Adipocyte (in vitro differentiated cells): ENCODE measurements around the gene MRPS34.
A peak's percentile ranks its signal among the peaks of the same experiment; 100 is the strongest.

Experiments used
- DNase-seq: peaks from one replicate; pipeline ENCODE4 v3.0.0-alpha.2; 2015; ENCODE audit warnings: low read depth
- H3K27me3 ChIP-seq: replicated peaks from 2 replicates; pipeline ENCODE4 v1.7.0; 2013; ENCODE audit warnings: mild to moderate bottlenecking, low read length, moderate library complexity; ENCODE audit not compliant: control insufficient read depth, insufficient read depth
- H3K36me3 ChIP-seq: 2 replicates; pipeline ENCODE4 v1.7.0; 2013; ENCODE audit warnings: low read length, mild to moderate bottlenecking, moderate library complexity; ENCODE audit not compliant: control insufficient read depth, insufficient read depth, severe bottlenecking
- H3K4me1 ChIP-seq: 2 replicates; pipeline ENCODE4 v1.7.0; 2013; ENCODE audit warnings: mild to moderate bottlenecking, low read length, moderate library complexity; ENCODE audit not compliant: control insufficient read depth, insufficient read depth
- H3K4me3 ChIP-seq: 2 replicates; pipeline ENCODE4 v1.7.0; 2013; ENCODE audit warnings: mild to moderate bottlenecking, low read length, moderate library complexity
- H3K9ac ChIP-seq: 2 replicates; pipeline ENCODE4 v1.7.0; 2013; ENCODE audit warnings: mild to moderate bottlenecking, low read length, moderate library complexity
- H3K9me3 ChIP-seq: 2 replicates; pipeline ENCODE4 v1.7.0; 2013; ENCODE audit warnings: mild to moderate bottlenecking, low read length, moderate library complexity; ENCODE audit not compliant: control insufficient read depth

MRPS34 gene

GRCh38 chr16:1771864-1772361 lies 1.0 kb downstream of the MRPS34 start:
- H3K4me3 ChIP-seq = peak overlapping the region; percentile 92
- peaks cover 27% of the 10 kb centered on the region for H3K4me1 ChIP-seq
- peaks cover 32% of the 10 kb centered on the region for H3K36me3 ChIP-seq
- no peak for DNase-seq
- H3K27me3 ChIP-seq = no peaks in the 10 kb centered on the region
- H3K9me3 ChIP-seq = no peaks in the 10 kb centered on the region
- peak overlapping the region; percentile 94 for H3K9ac ChIP-seq

GRCh38 chr16:1771188-1771863 lies 1.6 kb downstream of the MRPS34 start, which contains the start of gene NME3:
TSS of gene NME3 (minus strand) at chr16:1771543. CDS start at chr16:1771534, 9 bp downstream.
- peaks cover 30% of the 10 kb centered on the region for H3K36me3 ChIP-seq
- peak within 1 kb of the TSS; percentile 94 for H3K9ac ChIP-seq
- peak; percentile 84 for DNase-seq
- no peaks in the 10 kb centered on the region for H3K9me3 ChIP-seq
- H3K4me3 ChIP-seq = peak within 1 kb of the TSS; percentile 92
- no peaks in the 10 kb centered on the region for H3K27me3 ChIP-seq
- peaks cover 27% of the 10 kb centered on the region for H3K4me1 ChIP-seq

DNA sequence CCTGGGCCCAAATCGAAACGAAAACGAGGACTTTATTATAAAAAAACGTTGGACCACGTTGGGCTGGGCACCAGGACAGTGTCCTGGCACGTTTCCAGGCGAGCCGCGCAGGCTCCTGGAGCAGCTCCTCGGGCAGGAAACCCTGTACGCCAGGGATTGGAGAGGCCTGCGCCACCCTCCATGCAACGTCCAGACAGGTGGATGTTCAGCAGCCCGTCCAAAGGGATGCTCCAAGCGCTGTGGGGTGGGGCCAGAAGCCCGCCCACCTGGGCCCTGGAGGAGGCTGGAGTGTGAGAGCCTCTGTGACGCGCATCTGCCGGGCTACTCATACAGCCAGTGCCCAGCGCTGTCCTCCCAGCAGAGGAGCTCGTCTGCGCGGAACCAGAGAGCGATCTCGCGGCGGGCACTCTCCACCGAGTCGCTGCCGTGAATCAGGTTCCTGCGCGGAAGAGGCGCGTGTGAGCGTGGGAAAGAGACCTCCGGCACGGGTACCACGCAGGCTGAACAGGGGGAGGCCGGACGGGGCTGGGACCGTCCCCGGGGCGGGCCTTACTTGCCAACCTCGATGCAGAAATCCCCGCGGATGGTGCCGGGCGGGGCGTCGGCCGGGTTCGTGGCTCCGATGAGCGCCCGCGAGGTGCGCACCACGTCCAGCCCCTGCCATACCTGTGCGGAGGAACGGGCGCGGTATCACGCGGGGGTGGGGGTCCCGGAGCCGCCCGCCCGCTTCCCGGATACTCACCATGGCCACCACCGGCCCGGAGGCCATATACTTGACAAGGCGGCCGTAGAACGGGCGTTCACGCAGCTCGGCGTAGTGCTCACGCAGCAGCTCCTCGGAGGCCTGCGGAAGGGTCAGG lies 2.4 kb downstream of the MRPS34 start:
- Histone ChIP-seq H3K4me3 (peak overlapping the region; percentile 92), H3K27me3 (no peaks in the 10 kb centered on the region), H3K9ac (peak overlapping the region; percentile 83), H3K9me3 (no peaks in the 10 kb centered on the region), H3K4me1 (peaks cover 27% of the 10 kb centered on the region), H3K36me3 (peaks cover 34% of the 10 kb centered on the region)
- no peak for DNase-seq

GRCh38 chr16:1769402-1770300 lies 3.3 kb downstream of the MRPS34 start:
- H3K27me3 ChIP-seq = no peaks in the 10 kb centered on the region
- no peaks in the 10 kb centered on the region for H3K9me3 ChIP-seq
- no peak for DNase-seq
- peaks cover 25% of the 10 kb centered on the region for H3K4me1 ChIP-seq
- H3K9ac ChIP-seq = peak overlapping the region; percentile 24
- H3K4me3 ChIP-seq = peak overlapping the region; percentile 92
- peaks cover 37% of the 10 kb centered on the region for H3K36me3 ChIP-seq

DNA sequence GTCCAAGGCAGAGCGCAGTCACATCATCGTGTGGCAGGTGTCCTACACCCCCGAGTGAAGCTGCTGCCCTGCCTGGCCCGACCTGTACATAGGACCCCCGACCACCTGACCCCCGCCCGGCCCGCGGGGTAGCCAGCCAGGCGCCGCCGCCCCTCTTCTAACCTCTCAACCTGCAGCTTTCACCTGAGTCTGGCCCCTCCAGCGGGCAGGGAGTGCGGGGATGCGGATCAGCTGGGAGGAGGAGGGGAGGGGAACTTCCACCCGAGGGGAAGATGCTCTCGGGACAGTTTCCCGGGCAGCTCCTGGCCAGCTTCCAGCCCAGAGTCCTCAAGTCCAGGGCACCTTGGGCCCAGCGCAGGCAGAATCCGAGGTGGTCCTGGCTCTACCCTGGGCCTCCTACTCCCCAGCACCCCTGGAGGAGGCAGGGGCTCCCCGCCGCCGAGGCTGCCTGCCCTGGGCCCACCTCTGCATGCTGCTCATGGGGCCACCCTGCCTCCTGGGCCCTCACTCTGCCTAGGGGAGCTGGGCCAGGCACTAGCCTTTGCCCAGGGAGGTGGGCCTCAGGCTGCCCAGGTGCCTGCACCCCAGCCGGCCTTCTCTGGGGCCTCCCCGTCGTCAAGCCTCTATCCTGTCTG lies 4.0 kb downstream of the MRPS34 start:
- Histone ChIP-seq H3K27me3 (no peaks in the 10 kb centered on the region), H3K4me1 (peaks cover 17% of the 10 kb centered on the region), H3K9me3 (no peaks in the 10 kb centered on the region), H3K4me3 (no peak overlapping the region), H3K36me3 (peaks cover 44% of the 10 kb centered on the region), H3K9ac (no peak overlapping the region)
- no peak for DNase-seq

GRCh38 chr16:1768061-1768766 lies 4.7 kb downstream of the MRPS34 start:
- Histone ChIP-seq H3K27me3 (no peaks in the 10 kb centered on the region), H3K9me3 (no peaks in the 10 kb centered on the region), H3K9ac (no peak overlapping the region), H3K4me1 (peaks cover 16% of the 10 kb centered on the region), H3K4me3 (no peak overlapping the region), H3K36me3 (peaks cover 47% of the 10 kb centered on the region)
- no peak for DNase-seq

GRCh38 chr16:1767116-1767994 lies 5.6 kb downstream of the MRPS34 start:
- Histone ChIP-seq H3K4me1 (peaks cover 15% of the 10 kb centered on the region), H3K9ac (no peak overlapping the region), H3K9me3 (no peaks in the 10 kb centered on the region), H3K27me3 (no peaks in the 10 kb centered on the region), H3K36me3 (peaks cover 56% of the 10 kb centered on the region), H3K4me3 (no peak overlapping the region)
- no peak for DNase-seq

DNA sequence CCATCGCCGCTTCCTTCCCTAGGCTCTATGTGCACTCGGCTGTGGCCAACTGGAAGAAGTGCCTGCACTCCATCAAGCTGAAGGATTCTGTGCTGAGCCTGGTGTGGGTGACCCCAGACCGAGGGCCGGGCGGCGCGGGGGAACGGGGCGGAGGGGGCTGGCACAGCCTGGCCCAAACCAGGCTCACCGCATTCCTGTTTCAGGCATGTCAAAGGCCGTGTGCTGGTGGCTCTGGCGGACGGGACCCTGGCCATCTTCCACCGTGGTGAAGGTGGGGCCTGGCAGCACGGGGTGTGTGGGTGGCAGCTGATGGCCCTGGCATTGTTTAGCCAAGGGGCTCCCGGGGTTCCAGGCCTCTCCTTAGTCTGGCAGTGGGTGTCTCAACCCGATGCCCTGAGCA lies 6.2 kb downstream of the MRPS34 start:
- peaks cover 8% of the 10 kb centered on the region for H3K4me1 ChIP-seq
- peaks cover 62% of the 10 kb centered on the region for H3K36me3 ChIP-seq
- H3K9ac ChIP-seq = no peak overlapping the region
- no peaks in the 10 kb centered on the region for H3K27me3 ChIP-seq
- DNase-seq = no peak
- H3K9me3 ChIP-seq = no peaks in the 10 kb centered on the region
- H3K4me3 ChIP-seq = no peak overlapping the region

GRCh38 chr16:1766231-1766630 lies 6.7 kb downstream of the MRPS34 start:
- no peaks in the 10 kb centered on the region for H3K9me3 ChIP-seq
- peaks cover 63% of the 10 kb centered on the region for H3K36me3 ChIP-seq
- H3K4me1 ChIP-seq = peaks cover 8% of the 10 kb centered on the region
- no peak overlapping the region for H3K4me3 ChIP-seq
- no peak for DNase-seq
- H3K9ac ChIP-seq = no peak overlapping the region
- H3K27me3 ChIP-seq = no peaks in the 10 kb centered on the region
